HFF-Myc (cell line): ENCODE measurements around the gene SNX15.

Experiments
- DNase-seq: peaks from one replicate; pipeline ENCODE4 v3.0.0-alpha.2; 2011; ENCODE audit warnings: low read depth; ENCODE audit errors: extremely low read depth
- H3K4me3 ChIP-seq: replicated peaks from 2 replicates; pipeline ENCODE4 v1.5.1; 2011; ENCODE audit warnings: low read depth, mild to moderate bottlenecking, control low read depth, low read length
- CTCF ChIP-seq: IDR thresholded peaks from 2 replicates; pipeline ENCODE4 v1.5.1; 2012; ENCODE audit warnings: mild to moderate bottlenecking, low read depth, low read length, control low read depth; ENCODE audit errors: missing control alignments

Gene SNX15

GRCh38 chr11:65008016-65008415 is 19.2 kb upstream of the SNX15 start:
- TF ChIP-seq CTCF: no peak
- no peak for DNase-seq
- no peak overlapping the region for H3K4me3 ChIP-seq

GRCh38 chr11:65008873-65009272 is 18.4 kb upstream of the SNX15 start:
- no peak for DNase-seq
- no peak overlapping the region for H3K4me3 ChIP-seq
- TF ChIP-seq CTCF: no peak

GRCh38 chr11:65013130-65013887 is 13.9 kb upstream of the SNX15 start:
- H3K4me3 ChIP-seq: peak overlapping the region; percentile 58
- peak; percentile 63 for DNase-seq
- TF ChIP-seq CTCF: peak; percentile 68

GRCh38 chr11:65013888-65014725 is 13.1 kb upstream of the SNX15 start, which contains the start of gene ARL2:
Gene ARL2 (plus strand): TSS chr11:65014160. CDS start chr11:65014208, 48 bp downstream.
- peak; percentile 76 for TF ChIP-seq CTCF
- DNase-seq: peak; percentile 56
- peak within 1 kb of the TSS; percentile 58 for H3K4me3 ChIP-seq

- peak overlapping the region; percentile 58 for H3K4me3 ChIP-seq
- TF ChIP-seq CTCF: no peak
- no peak for DNase-seq
These were observed 12.5 kb upstream of the SNX15 start for GRCh38 chr11:65014726-65015227.

GRCh38 chr11:65016705-65017104 is 10.5 kb upstream of the SNX15 start:
- no peak overlapping the region for H3K4me3 ChIP-seq
- TF ChIP-seq CTCF: no peak
- DNase-seq: no peak
